ENCODE measurements around the gene CCDC57.

CCDC57 gene

GRCh38 chr17:82088838-82089722 is 123.6 kb downstream of the CCDC57 start:
- no peak for DNase-seq

- DNase-seq = no peak
These were observed 124.4 kb downstream of the CCDC57 start for GRCh38 chr17:82087961-82088837.

GRCh38 chr17:82086941-82087906 is 125.4 kb downstream of the CCDC57 start:
- no peak for DNase-seq

GRCh38 chr17:82085931-82086764 is 126.5 kb downstream of the CCDC57 start:
- DNase-seq = no peak

GRCh38 chr17:82085031-82085861 is 127.4 kb downstream of the CCDC57 start:
- no peak for DNase-seq

- no peak for DNase-seq
These were observed 128.1 kb downstream of the CCDC57 start for GRCh38 chr17:82084373-82085030.

GRCh38 chr17:82083533-82084359 is 128.9 kb downstream of the CCDC57 start:
- no peak for DNase-seq

- no peak for DNase-seq
These were observed 129.6 kb downstream of the CCDC57 start for GRCh38 chr17:82083009-82083408.

- no peak for DNase-seq
These were observed 130.2 kb downstream of the CCDC57 start for GRCh38 chr17:82082456-82082855.

- DNase-seq = no peak
These were observed 130.7 kb downstream of the CCDC57 start for GRCh38 chr17:82081966-82082365.

- no peak for DNase-seq
These were observed 131.1 kb downstream of the CCDC57 start for GRCh38 chr17:82081546-82081945.

GRCh38 chr17:82080789-82081464 is 131.7 kb downstream of the CCDC57 start:
- DNase-seq = no peak

- no peak for DNase-seq
These were observed 132.4 kb downstream of the CCDC57 start for GRCh38 chr17:82080048-82080788.

GRCh38 chr17:82079001-82079677 is 133.5 kb downstream of the CCDC57 start:
- no peak for DNase-seq

GRCh38 chr17:82078433-82078832 is 134.2 kb downstream of the CCDC57 start:
- no peak for DNase-seq

- no peak for DNase-seq
These were observed 134.9 kb downstream of the CCDC57 start for GRCh38 chr17:82077617-82078358.
